ENCODE measurements around the gene GSTA5.

GSTA5 gene

DNA sequence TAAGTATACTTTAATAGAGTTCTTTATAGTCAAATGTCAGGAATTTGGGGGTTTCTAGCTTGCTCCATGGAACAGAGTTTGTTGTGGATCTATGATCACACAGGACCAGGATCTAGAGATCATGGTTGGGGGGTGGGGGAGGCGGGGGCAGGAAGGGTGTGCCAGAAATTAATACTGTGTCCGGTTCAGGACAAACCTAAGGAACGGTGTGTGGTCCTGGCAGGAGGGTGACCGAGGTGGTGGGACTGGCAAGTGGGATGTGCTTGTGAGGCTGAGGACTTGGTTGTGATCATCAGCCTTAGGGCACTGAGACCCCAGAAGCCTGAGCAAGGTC is 41.0 kb upstream of the GSTA5 start:
- TF ChIP-seq, protein P1, sequence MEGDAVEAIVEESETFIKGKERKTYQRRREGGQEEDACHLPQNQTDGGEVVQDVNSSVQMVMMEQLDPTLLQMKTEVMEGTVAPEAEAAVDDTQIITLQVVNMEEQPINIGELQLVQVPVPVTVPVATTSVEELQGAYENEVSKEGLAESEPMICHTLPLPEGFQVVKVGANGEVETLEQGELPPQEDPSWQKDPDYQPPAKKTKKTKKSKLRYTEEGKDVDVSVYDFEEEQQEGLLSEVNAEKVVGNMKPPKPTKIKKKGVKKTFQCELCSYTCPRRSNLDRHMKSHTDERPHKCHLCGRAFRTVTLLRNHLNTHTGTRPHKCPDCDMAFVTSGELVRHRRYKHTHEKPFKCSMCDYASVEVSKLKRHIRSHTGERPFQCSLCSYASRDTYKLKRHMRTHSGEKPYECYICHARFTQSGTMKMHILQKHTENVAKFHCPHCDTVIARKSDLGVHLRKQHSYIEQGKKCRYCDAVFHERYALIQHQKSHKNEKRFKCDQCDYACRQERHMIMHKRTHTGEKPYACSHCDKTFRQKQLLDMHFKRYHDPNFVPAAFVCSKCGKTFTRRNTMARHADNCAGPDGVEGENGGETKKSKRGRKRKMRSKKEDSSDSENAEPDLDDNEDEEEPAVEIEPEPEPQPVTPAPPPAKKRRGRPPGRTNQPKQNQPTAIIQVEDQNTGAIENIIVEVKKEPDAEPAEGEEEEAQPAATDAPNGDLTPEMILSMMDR (IDR thresholded peaks at IDR 0.05; ENCODE audit: poor library complexity, severe bottlenecking) = no peak
- DNase-seq (ENCODE audit: low spot score) (no peak), ATAC-seq (ENCODE audit: low read depth) (no peak)
- no peaks in the 10 kb centered on the region for H3K27me3 ChIP-seq (ENCODE audit: insufficient read depth, poor library complexity, severe bottlenecking)
- H3K36me3 ChIP-seq (ENCODE audit: low read depth) = no peaks in the 10 kb centered on the region
- peaks cover 6% of the 10 kb centered on the region for H3K4me1 ChIP-seq (ENCODE audit: insufficient read depth, poor library complexity, severe bottlenecking)
- H3K9me3 ChIP-seq (ENCODE audit: severe bottlenecking) = no peaks in the 10 kb centered on the region
- H3K27ac ChIP-seq (ENCODE audit: poor library complexity, severe bottlenecking) = no peak overlapping the region
- H3K4me3 ChIP-seq (ENCODE audit: severe bottlenecking) = no peak overlapping the region

DNA sequence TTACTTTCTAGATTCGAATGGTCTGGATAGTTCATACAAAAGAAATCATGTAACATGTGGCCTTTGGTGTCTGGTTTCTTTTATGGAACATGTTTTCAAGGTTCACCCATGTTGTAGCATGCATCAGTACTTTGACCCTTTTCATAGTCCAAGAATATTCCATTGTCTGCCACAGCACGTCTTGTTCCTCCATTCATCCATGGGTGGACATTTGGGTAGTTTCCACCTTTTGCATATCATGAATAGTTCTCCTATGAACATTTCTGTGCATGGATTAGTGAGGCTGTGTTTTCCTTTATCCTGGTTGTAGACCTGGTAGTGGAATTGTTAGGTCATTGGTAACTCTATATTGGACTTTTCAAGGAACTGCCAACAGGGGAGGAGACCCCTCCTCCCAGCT is 37.2 kb upstream of the GSTA5 start:
- Histone ChIP-seq H3K27me3 (ENCODE audit: insufficient read depth, poor library complexity, severe bottlenecking) (no peaks in the 10 kb centered on the region), H3K9me3 (ENCODE audit: severe bottlenecking) (no peaks in the 10 kb centered on the region), H3K36me3 (ENCODE audit: low read depth) (no peaks in the 10 kb centered on the region), H3K4me3 (ENCODE audit: severe bottlenecking) (no peak overlapping the region), H3K4me1 (ENCODE audit: insufficient read depth, poor library complexity, severe bottlenecking) (peaks cover 6% of the 10 kb centered on the region), H3K27ac (ENCODE audit: poor library complexity, severe bottlenecking) (no peak overlapping the region)
- ATAC-seq (ENCODE audit: low read depth) (no peak), DNase-seq (ENCODE audit: low spot score) (no peak)
- TF ChIP-seq, protein P1 (IDR thresholded peaks at IDR 0.05; ENCODE audit: poor library complexity, severe bottlenecking) = no peak

GRCh38 chr6:52877168-52877567 is 36.6 kb upstream of the GSTA5 start:
- H3K36me3 ChIP-seq (ENCODE audit: low read depth) = no peaks in the 10 kb centered on the region
- no peak overlapping the region for H3K4me3 ChIP-seq (ENCODE audit: severe bottlenecking)
- H3K4me1 ChIP-seq (ENCODE audit: insufficient read depth, poor library complexity, severe bottlenecking) = peaks cover 6% of the 10 kb centered on the region
- H3K9me3 ChIP-seq (ENCODE audit: severe bottlenecking) = no peaks in the 10 kb centered on the region
- DNase-seq (ENCODE audit: low spot score) = no peak
- TF ChIP-seq, protein P1 (IDR thresholded peaks at IDR 0.05; ENCODE audit: poor library complexity, severe bottlenecking) = no peak
- peak; percentile 89 for ATAC-seq (ENCODE audit: low read depth)
- H3K27me3 ChIP-seq (ENCODE audit: insufficient read depth, poor library complexity, severe bottlenecking) = peaks cover 4% of the 10 kb centered on the region
- H3K27ac ChIP-seq (ENCODE audit: poor library complexity, severe bottlenecking) = no peak overlapping the region

DNA sequence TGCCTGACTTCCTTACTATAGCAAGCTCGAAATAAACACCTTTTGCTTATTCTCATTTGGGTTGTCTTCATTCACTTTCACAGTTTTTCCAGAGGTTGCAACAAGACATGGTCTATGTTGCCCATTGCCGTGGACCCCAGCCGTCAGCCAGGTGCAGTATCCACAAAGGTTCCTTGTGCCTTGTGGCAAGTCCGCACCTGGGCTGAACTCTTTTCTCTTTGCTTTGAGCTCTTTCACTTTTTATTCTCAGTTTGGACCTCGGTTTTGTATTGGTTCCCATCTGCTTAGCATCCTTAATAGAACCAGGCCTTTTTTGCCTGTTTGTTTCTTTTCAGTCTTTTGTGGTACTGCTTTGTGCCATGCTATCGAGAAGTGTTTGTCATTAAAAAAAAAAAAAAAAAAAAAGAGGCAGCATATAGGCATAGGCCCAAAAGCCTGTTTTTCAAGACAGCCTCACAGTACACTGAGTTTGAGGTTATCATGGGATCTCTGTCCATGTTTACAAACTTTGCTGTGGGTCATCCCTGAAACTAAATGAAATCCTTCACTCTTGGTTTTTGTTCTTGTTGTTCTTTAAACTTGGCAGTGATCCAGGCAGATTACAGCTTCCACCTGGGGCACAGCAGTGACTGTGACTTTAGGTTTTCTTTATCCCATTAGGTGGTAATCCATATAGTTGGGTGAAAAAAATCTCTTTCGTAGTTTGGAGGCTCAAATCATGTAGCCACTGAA is 35.6 kb upstream of the GSTA5 start:
- Histone ChIP-seq H3K4me3 (ENCODE audit: severe bottlenecking) (no peak overlapping the region), H3K36me3 (ENCODE audit: low read depth) (no peaks in the 10 kb centered on the region), H3K4me1 (ENCODE audit: insufficient read depth, poor library complexity, severe bottlenecking) (peaks cover 6% of the 10 kb centered on the region), H3K27me3 (ENCODE audit: insufficient read depth, poor library complexity, severe bottlenecking) (peaks cover 4% of the 10 kb centered on the region), H3K27ac (ENCODE audit: poor library complexity, severe bottlenecking) (no peak overlapping the region), H3K9me3 (ENCODE audit: severe bottlenecking) (no peaks in the 10 kb centered on the region)
- DNase-seq (ENCODE audit: low spot score) (no peak), ATAC-seq (ENCODE audit: low read depth) (no peak)
- TF ChIP-seq, protein P1 (IDR thresholded peaks at IDR 0.05; ENCODE audit: poor library complexity, severe bottlenecking) = no peak

DNA sequence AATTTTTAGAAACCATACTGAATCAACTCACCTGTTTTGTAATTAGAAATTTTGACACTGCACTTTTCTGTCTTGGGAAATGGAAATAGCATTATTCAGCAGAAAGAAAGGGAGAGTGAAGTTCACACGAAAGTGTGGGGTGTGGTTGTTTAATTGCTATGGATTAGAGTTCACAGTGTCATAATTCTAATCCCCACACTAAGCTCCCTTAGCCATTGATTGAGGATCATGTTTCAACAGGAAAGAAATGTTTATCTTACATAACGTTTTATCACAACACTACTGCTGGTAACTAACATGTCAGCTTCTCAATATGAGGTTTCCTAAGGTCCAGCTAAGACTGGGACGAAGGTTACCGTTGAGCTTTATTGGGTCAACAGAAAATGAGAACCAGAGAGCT is 31.4 kb upstream of the GSTA5 start:
- H3K9me3 ChIP-seq (ENCODE audit: severe bottlenecking) = no peaks in the 10 kb centered on the region
- no peak for DNase-seq (ENCODE audit: low spot score)

More for the DNA sequence above, 31.4 kb upstream of the GSTA5 start:
- Histone ChIP-seq H3K4me3 (ENCODE audit: severe bottlenecking) (no peak overlapping the region), H3K27me3 (ENCODE audit: insufficient read depth, poor library complexity, severe bottlenecking) (peaks cover 4% of the 10 kb centered on the region), H3K4me1 (ENCODE audit: insufficient read depth, poor library complexity, severe bottlenecking) (peaks cover under 1% of the 10 kb centered on the region), H3K36me3 (ENCODE audit: low read depth) (no peaks in the 10 kb centered on the region), H3K27ac (ENCODE audit: poor library complexity, severe bottlenecking) (no peak overlapping the region)
- no peak for ATAC-seq (ENCODE audit: low read depth)
- TF ChIP-seq, protein P1 (IDR thresholded peaks at IDR 0.05; ENCODE audit: poor library complexity, severe bottlenecking) = no peak
